ENCODE data around the gene SLC22A12. TPM values are rescaled to one million over a fixed set of nuclear protein-coding genes. Genes with fewer than 3 reads are reported as not detected.

The SLC22A12 gene
- total RNA-seq, 4 donors from 2014 or later: not detected

DNA sequence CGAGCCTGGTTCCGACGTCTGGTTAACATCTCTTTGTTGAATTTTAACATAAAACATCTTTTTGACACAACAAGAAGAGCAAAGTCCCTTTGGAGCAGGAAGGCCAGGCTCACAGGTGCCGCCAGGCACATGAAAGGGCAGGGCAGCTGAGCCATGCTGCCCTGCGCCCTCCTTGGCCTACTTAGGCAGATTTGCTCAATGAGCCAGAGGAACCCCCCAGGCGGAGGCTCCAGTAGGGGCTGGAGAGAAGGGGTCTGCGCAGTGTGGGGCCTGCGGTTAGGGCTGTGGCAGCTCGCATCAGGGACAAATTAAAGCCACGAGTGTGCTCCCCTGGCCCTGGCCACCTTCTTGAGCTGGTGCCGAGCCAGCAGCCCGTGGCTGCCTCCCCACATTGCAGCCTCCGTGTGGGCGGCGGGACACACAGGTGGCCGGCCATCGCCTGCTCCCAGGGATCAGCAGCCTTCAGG lies 9.9 kb upstream of the SLC22A12 start:
- no peaks in the 10 kb centered on the region for H3K36me3 ChIP-seq
- TF ChIP-seq POLR2A (IDR thresholded peaks at IDR 0.05) (no peak), POLR2AphosphoS5 (IDR thresholded peaks at IDR 0.05) (no peak), EP300 (IDR thresholded peaks at IDR 0.05) (no peak)
- TF ChIP-seq, protein P1, sequence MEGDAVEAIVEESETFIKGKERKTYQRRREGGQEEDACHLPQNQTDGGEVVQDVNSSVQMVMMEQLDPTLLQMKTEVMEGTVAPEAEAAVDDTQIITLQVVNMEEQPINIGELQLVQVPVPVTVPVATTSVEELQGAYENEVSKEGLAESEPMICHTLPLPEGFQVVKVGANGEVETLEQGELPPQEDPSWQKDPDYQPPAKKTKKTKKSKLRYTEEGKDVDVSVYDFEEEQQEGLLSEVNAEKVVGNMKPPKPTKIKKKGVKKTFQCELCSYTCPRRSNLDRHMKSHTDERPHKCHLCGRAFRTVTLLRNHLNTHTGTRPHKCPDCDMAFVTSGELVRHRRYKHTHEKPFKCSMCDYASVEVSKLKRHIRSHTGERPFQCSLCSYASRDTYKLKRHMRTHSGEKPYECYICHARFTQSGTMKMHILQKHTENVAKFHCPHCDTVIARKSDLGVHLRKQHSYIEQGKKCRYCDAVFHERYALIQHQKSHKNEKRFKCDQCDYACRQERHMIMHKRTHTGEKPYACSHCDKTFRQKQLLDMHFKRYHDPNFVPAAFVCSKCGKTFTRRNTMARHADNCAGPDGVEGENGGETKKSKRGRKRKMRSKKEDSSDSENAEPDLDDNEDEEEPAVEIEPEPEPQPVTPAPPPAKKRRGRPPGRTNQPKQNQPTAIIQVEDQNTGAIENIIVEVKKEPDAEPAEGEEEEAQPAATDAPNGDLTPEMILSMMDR (IDR thresholded peaks at IDR 0.05): no peak
- WGBS: 90% methylated on average over 13 of the region's 17 CpGs
- DNase-seq (ENCODE audit: low spot score in 2 of 2): peak in 1 of 2 donors; percentile 34
- H3K9me3 ChIP-seq: no peaks in the 10 kb centered on the region
- H3K27ac ChIP-seq: no peak overlapping the region
- H3K4me3 ChIP-seq: no peak overlapping the region
- no peaks in the 10 kb centered on the region for H3K4me1 ChIP-seq
- H3K27me3 ChIP-seq: peaks cover 12% of the 10 kb centered on the region

- no peak overlapping the region for H3K4me3 ChIP-seq
- peak in 1 of 2 donors; percentile 51 for DNase-seq (ENCODE audit: low spot score in 2 of 2)
- peaks cover 12% of the 10 kb centered on the region for H3K27me3 ChIP-seq
- no peak overlapping the region for H3K27ac ChIP-seq
- no peaks in the 10 kb centered on the region for H3K9me3 ChIP-seq
- TF ChIP-seq POLR2AphosphoS5 (IDR thresholded peaks at IDR 0.05) (no peak), POLR2A (IDR thresholded peaks at IDR 0.05) (no peak), EP300 (IDR thresholded peaks at IDR 0.05) (no peak)
- TF ChIP-seq, protein P1 (IDR thresholded peaks at IDR 0.05): no peak
- WGBS: 86% methylated on average over 15 of the region's 15 CpGs
- H3K4me1 ChIP-seq: no peaks in the 10 kb centered on the region
- no peaks in the 10 kb centered on the region for H3K36me3 ChIP-seq
These were observed 8.1 kb upstream of the SLC22A12 start for GRCh38 chr11:64582885-64583284.

- TF ChIP-seq EP300 (IDR thresholded peaks at IDR 0.05) (no peak), POLR2AphosphoS5 (IDR thresholded peaks at IDR 0.05) (no peak), POLR2A (IDR thresholded peaks at IDR 0.05) (no peak)
- TF ChIP-seq, protein P1 (IDR thresholded peaks at IDR 0.05): no peak
- Histone ChIP-seq H3K27me3 (peaks cover 9% of the 10 kb centered on the region), H3K4me3 (no peak overlapping the region), H3K4me1 (no peaks in the 10 kb centered on the region), H3K27ac (no peak overlapping the region), H3K9me3 (no peaks in the 10 kb centered on the region), H3K36me3 (no peaks in the 10 kb centered on the region)
- WGBS: 89% methylated on average over 28 of the region's 28 CpGs
- DNase-seq (ENCODE audit: low spot score in 2 of 2): peak in 1 of 2 donors; percentile 51
These were observed 7.4 kb upstream of the SLC22A12 start for GRCh38 chr11:64583296-64584262.

- 61% methylated on average over 8 of the region's 8 CpGs for WGBS
- Histone ChIP-seq H3K27me3 (peaks cover 13% of the 10 kb centered on the region), H3K9me3 (peaks cover 6% of the 10 kb centered on the region), H3K36me3 (no peaks in the 10 kb centered on the region), H3K27ac (no peak overlapping the region), H3K4me1 (no peaks in the 10 kb centered on the region), H3K4me3 (no peak overlapping the region)
- TF ChIP-seq EP300 (IDR thresholded peaks at IDR 0.05): no peak
- no peak for TF ChIP-seq POLR2AphosphoS5 (IDR thresholded peaks at IDR 0.05)
- TF ChIP-seq, protein P1 (IDR thresholded peaks at IDR 0.05): no peak
- DNase-seq (ENCODE audit: low spot score in 2 of 2): peak in 1 of 2 donors; percentile 17
These were observed 5.9 kb upstream of the SLC22A12 start for GRCh38 chr11:64585150-64585549.

DNA sequence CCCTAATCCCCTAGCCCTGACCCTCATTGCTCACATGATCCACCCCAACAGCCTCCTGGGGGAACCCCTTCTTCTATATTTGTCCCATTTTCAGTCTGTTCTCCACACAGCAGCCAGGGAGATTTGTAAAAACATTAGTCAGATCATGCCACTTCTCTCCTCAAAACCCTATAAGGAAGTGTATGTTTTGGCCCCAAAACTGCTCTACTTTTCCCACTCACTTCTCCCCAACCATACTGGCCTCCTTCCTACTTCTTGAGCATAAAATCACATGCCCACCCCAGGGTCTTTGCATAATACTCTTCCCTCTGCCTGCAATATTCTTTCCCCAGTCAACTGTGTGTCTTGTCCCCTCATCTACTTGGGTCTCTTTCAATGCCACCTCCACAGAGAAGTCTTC lies 4.7 kb upstream of the SLC22A12 start:
- Histone ChIP-seq H3K4me3 (no peak overlapping the region), H3K27me3 (peaks cover 8% of the 10 kb centered on the region), H3K36me3 (no peaks in the 10 kb centered on the region), H3K9me3 (peaks cover 6% of the 10 kb centered on the region), H3K4me1 (no peaks in the 10 kb centered on the region), H3K27ac (no peak overlapping the region)
- DNase-seq (ENCODE audit: low spot score in 2 of 2): no peak
- TF ChIP-seq POLR2A (IDR thresholded peaks at IDR 0.05) (no peak), EP300 (IDR thresholded peaks at IDR 0.05) (no peak), POLR2AphosphoS5 (IDR thresholded peaks at IDR 0.05) (no peak)
- TF ChIP-seq, protein P1 (IDR thresholded peaks at IDR 0.05): no peak

Data from suprapubic skin (tissue), 4 donors.